Measurements from ENCODE around the gene SYNC. TPM values are rescaled to one million over a fixed set of nuclear protein-coding genes. Genes with fewer than 3 reads are reported as not detected.

Gene SYNC
- total and polyA plus RNA-seq, 2 donors (not counting 3 experiments of a cell fraction or from before 2014, with no cell fraction given): 3.5 to 9.4 TPM

GRCh38 chr1:32659581-32659980 is 43.0 kb downstream of the SYNC start:
- Histone ChIP-seq H3K27me3 (ENCODE audit: control insufficient read depth in 2 of 2, insufficient read depth in 2 of 2, low read length in 2 of 2) (no peaks in the 10 kb centered on the region), H3K27ac (ENCODE audit: insufficient read depth, low read depth, low read length) (no peak overlapping the region), H3K79me2 (ENCODE audit: control insufficient read depth, insufficient read depth, low read length) (peaks cover 37% of the 10 kb centered on the region), H3K36me3 (ENCODE audit: control insufficient read depth in 2 of 2, extremely low read depth in 1 of 2, insufficient read depth in 2 of 2, low read length in 2 of 2) (peaks cover 13 to 21% of the 10 kb centered on the region in 2 experiments), H3K9me3 (replicated peaks; ENCODE audit: control insufficient read depth, insufficient read depth, low read length) (no peaks in the 10 kb centered on the region), H3K4me2 (ENCODE audit: insufficient read depth, low read length) (no peak overlapping the region), H3K9me1 (replicated peaks; ENCODE audit: control insufficient read depth, extremely low read depth, insufficient read depth, low read length) (no peaks in the 10 kb centered on the region), H2AFZ (ENCODE audit: low read depth, low read length) (no peak overlapping the region), H4K20me1 (replicated peaks; ENCODE audit: control insufficient read depth, extremely low read depth, insufficient read depth, low read length) (peaks cover 4% of the 10 kb centered on the region), H3K4me3 (replicated peaks in 1 of 3; ENCODE audit: insufficient read depth in 1 of 3, low read depth in 1 of 3, low read length in 3 of 3) (no peak overlapping the region), H3K4me1 (ENCODE audit: control insufficient read depth, extremely low read depth, insufficient read depth, low read length) (no peaks in the 10 kb centered on the region), H3K9ac (replicated peaks; ENCODE audit: extremely low read depth, insufficient read depth, low read length) (no peak overlapping the region)
- POLR2A ChIA-PET: no interaction called here
- dilution Hi-C loops (cut with MboI; ENCODE audit: extremely low pct_ligation_motif_present, low sequenced_read_pairs) (no loop called here), intact Hi-C loops (cut with micrococcal nuclease) (no loop called here)
- BruUV-seq (replicated peaks): no TSS peak
- no peak for TF ChIP-seq EZH2 (IDR thresholded peaks at IDR 0.05; ENCODE audit: borderline replicate concordance, low read depth, low read length, severe bottlenecking)
- DNase-seq (ENCODE audit: low read depth, low spot score): no peak
- no peak for FAIRE-seq
- CTCF ChIA-PET: interaction anchor here (1.0 kb wide), 1 partner anchor 139 kb away, joined by 3 read pairs; no protein-coding TSS in a partner anchor

GRCh38 chr1:32652244-32652962 is 50.2 kb downstream of the SYNC start:
- no peak for FAIRE-seq
- no peak for DNase-seq (ENCODE audit: low read depth, low spot score)
- ChIA-PET POLR2A (interaction anchor here (0.6 kb wide), 2 partner anchors 14 to 117 kb away, joined by 3 to 4 read pairs; no protein-coding TSS in a partner anchor), CTCF (interaction anchor here (1.5 kb wide), 1 partner anchor 132 kb away, joined by 6 read pairs; no protein-coding TSS in a partner anchor)
- peaks cover 4% of the 10 kb centered on the region for H4K20me1 ChIP-seq (replicated peaks; ENCODE audit: control insufficient read depth, extremely low read depth, insufficient read depth, low read length)
- peak overlapping the region in 2 of 3 experiments; percentile 67 to 85 for H3K4me3 ChIP-seq (replicated peaks in 1 of 3; ENCODE audit: insufficient read depth in 1 of 3, low read depth in 1 of 3, low read length in 3 of 3)
- no peak overlapping the region for H2AFZ ChIP-seq (ENCODE audit: low read depth, low read length)
- H3K9ac ChIP-seq (replicated peaks; ENCODE audit: extremely low read depth, insufficient read depth, low read length): peak overlapping the region; percentile 87
- no peaks in the 10 kb centered on the region for H3K27me3 ChIP-seq (ENCODE audit: control insufficient read depth in 2 of 2, insufficient read depth in 2 of 2, low read length in 2 of 2)
- H3K27ac ChIP-seq (ENCODE audit: insufficient read depth, low read depth, low read length): peak overlapping the region; percentile 82
- no TSS peak for BruUV-seq (replicated peaks)
- no peaks in the 10 kb centered on the region for H3K9me1 ChIP-seq (replicated peaks; ENCODE audit: control insufficient read depth, extremely low read depth, insufficient read depth, low read length)
- dilution Hi-C loops (cut with MboI; ENCODE audit: extremely low pct_ligation_motif_present, low sequenced_read_pairs): no loop called here
- intact Hi-C loops (cut with micrococcal nuclease): no loop called here
- no peak for TF ChIP-seq POLR2A (IDR thresholded peaks at IDR 0.05; ENCODE audit: low read depth, low read length)
- no peak for TF ChIP-seq EZH2 (IDR thresholded peaks at IDR 0.05; ENCODE audit: borderline replicate concordance, low read depth, low read length, severe bottlenecking)
- TF ChIP-seq JUN (IDR thresholded peaks at IDR 0.05; ENCODE audit: borderline replicate concordance, insufficient read depth, insufficient read length, low read depth): no peak
- TF ChIP-seq MAX (IDR thresholded peaks at IDR 0.05; ENCODE audit: insufficient read depth, insufficient read length): no peak
- no peak for TF ChIP-seq MYC (IDR thresholded peaks at IDR 0.05; ENCODE audit: low read depth, low read length)
- no peak for TF ChIP-seq GATA2 (IDR thresholded peaks at IDR 0.05; ENCODE audit: insufficient read depth, insufficient read length, low read depth, low read length)
- TF ChIP-seq CTCF (IDR thresholded peaks at IDR 0.05; ENCODE audit: extremely low read depth in 1 of 2, insufficient read depth in 1 of 2, low read depth in 1 of 2, low read length in 2 of 2): no peak
- no peak for TF ChIP-seq POLR2AphosphoS5 (IDR thresholded peaks at IDR 0.05; ENCODE audit: insufficient read depth, low read depth, low read length)
- TF ChIP-seq FOS (IDR thresholded peaks at IDR 0.05; ENCODE audit: borderline replicate concordance, insufficient read depth, low read length): no peak
- peaks cover 67% of the 10 kb centered on the region for H3K79me2 ChIP-seq (ENCODE audit: control insufficient read depth, insufficient read depth, low read length)
- no peaks in the 10 kb centered on the region for H3K9me3 ChIP-seq (replicated peaks; ENCODE audit: control insufficient read depth, insufficient read depth, low read length)
- peaks cover 8 to 14% of the 10 kb centered on the region in 2 experiments for H3K36me3 ChIP-seq (ENCODE audit: control insufficient read depth in 2 of 2, extremely low read depth in 1 of 2, insufficient read depth in 2 of 2, low read length in 2 of 2)
- H3K4me2 ChIP-seq (ENCODE audit: insufficient read depth, low read length): peak overlapping the region; percentile 86
- H3K4me1 ChIP-seq (ENCODE audit: control insufficient read depth, extremely low read depth, insufficient read depth, low read length): peaks cover 18% of the 10 kb centered on the region
